Muscle of leg (tissue), 11 donors: Measurements from ENCODE around the gene GPRC5C. TPM values are rescaled to one million over a fixed set of nuclear protein-coding genes. Genes with fewer than 3 reads are reported as not detected.

ENCODE experiments used
- DNase-seq: peaks from one replicate; pipeline ENCODE4 v3.0.0; 2013
- H3K27ac ChIP-seq: one replicate; pipeline ENCODE4 v1.5.1; 2013; ENCODE audit warnings: mild to moderate bottlenecking, low read length, control low read depth
- H3K27me3 ChIP-seq: one replicate; pipeline ENCODE4 v1.6.1; 2013; ENCODE audit warnings: low read length; ENCODE audit not compliant: control insufficient read depth, insufficient read depth
- H3K36me3 ChIP-seq: one replicate; pipeline ENCODE4 v1.6.1; 2013; ENCODE audit warnings: low read length; ENCODE audit not compliant: control insufficient read depth, insufficient read depth
- H3K4me1 ChIP-seq: one replicate; pipeline ENCODE4 v1.6.1; 2013; ENCODE audit warnings: low read length; ENCODE audit not compliant: control insufficient read depth, insufficient read depth
- H3K4me3 ChIP-seq: one replicate; pipeline ENCODE4 v1.5.1; 2013; ENCODE audit warnings: low read length, control low read depth
- H3K9me3 ChIP-seq: replicated peaks from 2 replicates; pipeline ENCODE4 v1.6.1; 2013; ENCODE audit warnings: low read depth, low read length; ENCODE audit not compliant: control insufficient read depth
- WGBS: methylation state at CpG from one replicate; pipeline ENCODE4 v1.1.5; 2013; ENCODE audit warnings: missing lambda C conversion rate; ENCODE audit not compliant: insufficient coverage; 5-methylcytosine and 5-hydroxymethylcytosine counted together
- polyA plus RNA-seq, 8 donors: library from polyadenylated mRNA; unstranded; fragments of 120-200 nt; gene quantifications; one replicate each; pipeline versions ENCODE4 v1.2.1 to v1.2.3, GENCODE V29; 2013; ENCODE audit warnings: inconsistent platforms in 1 of 8, low replicate concordance in 1 of 8; ENCODE audit not compliant: insufficient read length in 8 of 8, insufficient read depth in 1 of 8
- total RNA-seq: library from RNA; stranded (reverse); fragments of 120-200 nt; gene quantifications from one replicate; pipeline ENCODE4 v1.2.4, GENCODE V29; 2013

GPRC5C gene
- total and polyA plus RNA-seq, 9 donors: 16.2 to 56.0 (median 34.4) TPM

DNA sequence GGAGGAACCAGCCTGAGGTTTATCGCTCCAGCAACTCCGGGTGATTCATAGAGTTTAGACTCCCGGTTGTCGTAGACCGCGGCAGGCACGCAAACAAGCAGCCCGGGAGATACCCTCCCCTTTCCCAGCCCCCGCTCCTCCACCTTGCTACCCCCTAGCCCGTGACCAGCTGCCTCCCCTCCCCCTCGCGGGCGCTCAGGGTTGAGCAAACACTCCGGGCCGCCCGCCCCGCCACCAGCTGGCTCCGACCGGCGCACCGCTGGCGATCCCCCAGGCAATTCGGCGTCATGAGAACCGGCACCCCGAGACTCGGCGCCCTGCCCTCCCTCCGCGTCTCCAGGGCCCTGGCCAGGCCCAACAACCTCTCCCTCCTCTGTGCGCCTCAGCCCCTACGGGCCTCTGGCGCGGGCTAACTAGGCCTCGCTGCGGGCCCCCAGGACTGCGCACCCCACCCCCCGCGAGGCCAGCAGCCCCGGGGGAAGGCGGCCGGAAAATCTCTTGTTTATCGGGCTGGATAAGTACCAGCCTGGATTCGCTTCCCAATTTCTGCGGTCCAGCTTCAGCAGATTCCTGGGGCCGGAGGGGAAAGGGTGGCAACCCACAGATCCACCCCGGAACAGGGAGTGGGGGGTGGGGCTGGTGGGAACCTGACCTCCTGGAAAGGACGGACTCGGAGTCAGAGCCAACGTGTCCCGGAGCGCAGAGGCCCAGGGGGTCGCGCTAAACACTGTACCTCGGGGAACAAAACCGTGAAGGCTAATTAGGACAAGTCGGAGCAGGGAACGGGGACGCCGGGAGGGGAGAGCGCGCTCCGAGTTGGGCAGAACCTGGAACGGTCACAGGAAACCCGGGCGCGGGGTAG is 951 bp upstream of the GPRC5C start:
- WGBS: under 1% methylated on average over 61 of the region's 67 CpGs
- H3K4me3 ChIP-seq: peak overlapping the region; percentile 71
- H3K4me1 ChIP-seq: peaks cover 59% of the 10 kb centered on the region
- H3K9me3 ChIP-seq: no peaks in the 10 kb centered on the region
- peak; percentile 67 for DNase-seq
- peak overlapping the region; percentile 86 for H3K27ac ChIP-seq
- H3K36me3 ChIP-seq: no peaks in the 10 kb centered on the region
- peaks cover 26% of the 10 kb centered on the region for H3K27me3 ChIP-seq

DNA sequence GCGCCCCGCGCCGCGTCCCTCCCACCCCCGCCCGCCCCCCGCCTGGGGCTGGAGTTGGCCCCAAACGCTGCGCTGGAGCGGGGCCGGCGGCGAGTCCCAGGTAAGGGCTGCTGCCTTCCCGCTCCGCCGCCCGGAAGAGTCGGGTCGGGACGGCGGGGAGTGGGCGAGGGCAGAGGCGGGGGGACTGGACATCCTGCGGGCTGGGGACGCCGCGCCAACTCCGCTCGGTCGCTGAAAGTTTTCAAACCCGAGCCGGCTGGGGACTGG is 469 bp downstream of the GPRC5C start:
- Histone ChIP-seq H3K27ac (no peak overlapping the region), H3K4me3 (peak overlapping the region; percentile 71), H3K27me3 (peaks cover 26% of the 10 kb centered on the region), H3K36me3 (no peaks in the 10 kb centered on the region), H3K9me3 (peaks cover under 1% of the 10 kb centered on the region), H3K4me1 (peaks cover 58% of the 10 kb centered on the region)
- 1% methylated on average over 32 of the region's 33 CpGs for WGBS
- DNase-seq: no peak

DNA sequence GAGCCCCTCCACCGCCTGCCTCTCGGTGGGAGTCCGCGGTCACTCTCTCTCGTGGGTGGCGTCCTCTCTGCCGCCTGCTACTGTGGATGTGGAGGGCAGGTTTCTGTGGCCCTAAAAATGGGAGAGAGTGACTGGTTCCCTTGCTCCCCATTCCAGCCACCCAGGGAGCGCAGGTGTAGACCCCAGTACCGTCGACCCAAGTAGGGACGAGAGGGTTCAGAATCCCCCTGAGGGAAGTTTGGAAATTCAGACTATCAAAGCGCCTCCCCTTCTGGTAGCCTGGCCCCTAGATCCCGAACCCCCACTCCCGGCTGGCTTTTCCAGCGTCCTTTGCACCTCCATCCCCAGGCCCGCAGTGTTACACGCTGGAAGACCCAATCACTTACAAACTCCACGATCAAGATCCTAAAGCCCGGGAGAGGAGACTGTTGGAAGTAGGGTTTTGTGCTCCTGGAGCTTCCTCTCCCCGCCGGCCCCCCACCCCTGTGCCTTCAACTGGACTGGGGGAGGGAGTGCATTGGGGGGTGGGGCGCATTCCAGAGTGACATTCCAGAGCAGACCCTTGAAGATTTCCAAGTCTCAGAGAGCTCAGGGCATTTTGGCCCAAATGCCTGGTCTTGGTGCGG is 991 bp downstream of the GPRC5C start:
- no peak for DNase-seq
- Histone ChIP-seq H3K27me3 (peaks cover 26% of the 10 kb centered on the region), H3K9me3 (peaks cover 5% of the 10 kb centered on the region), H3K27ac (peak overlapping the region; percentile 8), H3K4me1 (peaks cover 53% of the 10 kb centered on the region), H3K36me3 (no peaks in the 10 kb centered on the region), H3K4me3 (peak overlapping the region; percentile 71)
- WGBS: 0% methylated on average over 3 of the region's 23 CpGs

DNA sequence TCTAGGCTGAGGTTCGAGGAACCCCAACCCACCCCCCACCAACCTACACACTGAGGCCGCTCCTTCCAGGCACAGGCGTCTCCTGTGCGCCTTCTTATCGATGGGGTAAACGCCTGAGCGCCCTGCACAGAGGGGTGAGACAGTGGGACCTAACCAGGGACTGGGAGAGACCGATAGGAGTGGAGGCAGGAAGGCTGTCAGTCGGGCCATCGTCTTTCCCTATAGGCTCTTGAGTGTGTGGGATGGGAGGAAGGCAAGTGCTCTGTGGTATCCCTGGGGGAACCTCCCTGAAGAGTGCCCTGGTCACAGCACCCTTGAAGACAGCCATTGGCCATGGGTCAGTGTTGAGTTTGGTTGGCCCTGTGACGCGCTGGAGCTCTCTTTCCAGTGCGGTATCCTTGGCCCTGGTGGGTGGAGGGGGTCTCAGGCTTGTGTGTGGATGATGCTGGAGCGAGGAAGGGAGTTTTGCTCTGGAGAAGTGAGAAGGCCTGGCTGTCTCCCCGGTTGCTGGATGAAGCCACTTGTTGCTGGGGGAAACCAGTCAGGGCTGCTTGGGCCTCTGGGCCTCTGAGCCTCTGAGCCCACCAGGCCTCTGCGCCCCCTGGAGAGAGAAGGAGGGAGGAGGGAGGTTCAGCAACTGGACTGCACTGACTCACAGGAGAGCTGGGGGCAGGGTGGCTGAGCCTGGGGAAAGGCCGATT is 1.7 kb downstream of the GPRC5C start:
- Histone ChIP-seq H3K9me3 (peaks cover 6% of the 10 kb centered on the region), H3K27ac (peak overlapping the region; percentile 31), H3K4me1 (peaks cover 53% of the 10 kb centered on the region), H3K4me3 (no peak overlapping the region), H3K36me3 (no peaks in the 10 kb centered on the region), H3K27me3 (peaks cover 26% of the 10 kb centered on the region)
- no peak for DNase-seq
- 54% methylated on average over 15 of the region's 17 CpGs for WGBS

DNA sequence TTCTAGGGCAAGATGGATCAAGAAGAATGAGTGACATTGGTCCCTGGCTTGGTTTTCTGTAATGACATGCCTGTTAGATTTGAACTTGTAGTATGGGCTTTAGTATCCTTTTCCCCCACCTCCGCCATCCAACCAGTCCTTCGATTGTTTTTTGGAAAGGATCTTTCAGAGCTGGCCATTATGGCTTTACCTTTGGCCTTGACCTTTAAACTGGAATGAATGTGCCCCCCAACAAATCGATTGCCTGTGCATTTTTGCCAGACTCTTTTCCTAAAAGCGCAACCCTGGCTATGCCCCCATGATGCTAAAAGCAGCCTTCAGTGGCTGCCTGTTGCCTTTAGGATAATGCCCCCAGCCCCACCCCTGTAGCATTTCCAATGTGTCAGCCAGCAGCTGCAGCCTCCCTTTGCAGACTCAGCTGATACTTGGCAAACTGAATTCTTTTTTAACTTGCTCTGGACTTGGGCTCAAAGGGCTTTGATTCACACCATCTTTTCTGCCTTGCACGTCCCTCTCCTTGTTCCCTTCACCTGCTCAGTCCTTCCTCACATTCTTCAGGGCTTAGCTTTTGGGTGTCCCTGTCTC is 4.0 kb downstream of the GPRC5C start:
- Histone ChIP-seq H3K27me3 (peaks cover 18% of the 10 kb centered on the region), H3K9me3 (peaks cover 6% of the 10 kb centered on the region), H3K4me3 (no peak overlapping the region), H3K36me3 (peaks cover 10% of the 10 kb centered on the region), H3K27ac (peak overlapping the region; percentile 69), H3K4me1 (peaks cover 41% of the 10 kb centered on the region)
- WGBS: 84% methylated on average over 4 of the region's 5 CpGs
- DNase-seq: peak; percentile 62

DNA sequence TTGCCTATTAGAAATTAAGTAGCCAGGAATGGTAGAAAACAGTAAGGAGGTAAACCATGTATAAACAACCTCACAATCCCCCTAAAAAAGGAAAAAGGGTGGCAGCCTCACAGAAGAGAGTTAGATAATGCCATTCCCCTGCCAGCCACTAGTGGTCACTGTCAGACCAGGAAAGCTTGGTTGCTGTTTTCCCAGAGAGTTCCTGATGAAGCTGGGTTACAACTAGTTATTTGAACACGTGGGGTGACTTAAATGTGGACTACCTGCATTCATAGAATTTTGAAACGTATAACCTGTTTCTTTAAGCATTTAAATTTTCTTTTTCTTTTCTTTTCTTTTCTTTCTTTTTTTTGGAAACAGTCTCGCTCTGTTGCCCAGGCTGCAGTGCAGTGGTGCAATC is 5.8 kb downstream of the GPRC5C start:
- Histone ChIP-seq H3K4me3 (no peak overlapping the region), H3K27ac (no peak overlapping the region), H3K27me3 (peaks cover 3% of the 10 kb centered on the region), H3K36me3 (peaks cover 13% of the 10 kb centered on the region), H3K4me1 (peaks cover 37% of the 10 kb centered on the region), H3K9me3 (peaks cover 6% of the 10 kb centered on the region)
- no peak for DNase-seq
- 94% methylated on average over 2 of the region's 3 CpGs for WGBS

DNA sequence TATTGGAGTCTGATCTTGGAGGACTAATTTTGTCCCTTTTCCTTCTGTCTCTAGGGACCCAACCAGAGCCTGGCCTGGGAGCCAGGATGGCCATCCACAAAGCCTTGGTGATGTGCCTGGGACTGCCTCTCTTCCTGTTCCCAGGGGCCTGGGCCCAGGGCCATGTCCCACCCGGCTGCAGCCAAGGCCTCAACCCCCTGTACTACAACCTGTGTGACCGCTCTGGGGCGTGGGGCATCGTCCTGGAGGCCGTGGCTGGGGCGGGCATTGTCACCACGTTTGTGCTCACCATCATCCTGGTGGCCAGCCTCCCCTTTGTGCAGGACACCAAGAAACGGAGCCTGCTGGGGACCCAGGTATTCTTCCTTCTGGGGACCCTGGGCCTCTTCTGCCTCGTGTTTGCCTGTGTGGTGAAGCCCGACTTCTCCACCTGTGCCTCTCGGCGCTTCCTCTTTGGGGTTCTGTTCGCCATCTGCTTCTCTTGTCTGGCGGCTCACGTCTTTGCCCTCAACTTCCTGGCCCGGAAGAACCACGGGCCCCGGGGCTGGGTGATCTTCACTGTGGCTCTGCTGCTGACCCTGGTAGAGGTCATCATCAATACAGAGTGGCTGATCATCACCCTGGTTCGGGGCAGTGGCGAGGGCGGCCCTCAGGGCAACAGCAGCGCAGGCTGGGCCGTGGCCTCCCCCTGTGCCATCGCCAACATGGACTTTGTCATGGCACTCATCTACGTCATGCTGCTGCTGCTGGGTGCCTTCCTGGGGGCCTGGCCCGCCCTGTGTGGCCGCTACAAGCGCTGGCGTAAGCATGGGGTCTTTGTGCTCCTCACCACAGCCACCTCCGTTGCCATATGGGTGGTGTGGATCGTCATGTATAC is 8.0 kb downstream of the GPRC5C start:
- H3K4me1 ChIP-seq: peaks cover 44% of the 10 kb centered on the region
- WGBS: 86% methylated on average over 30 of the region's 31 CpGs

DNA sequence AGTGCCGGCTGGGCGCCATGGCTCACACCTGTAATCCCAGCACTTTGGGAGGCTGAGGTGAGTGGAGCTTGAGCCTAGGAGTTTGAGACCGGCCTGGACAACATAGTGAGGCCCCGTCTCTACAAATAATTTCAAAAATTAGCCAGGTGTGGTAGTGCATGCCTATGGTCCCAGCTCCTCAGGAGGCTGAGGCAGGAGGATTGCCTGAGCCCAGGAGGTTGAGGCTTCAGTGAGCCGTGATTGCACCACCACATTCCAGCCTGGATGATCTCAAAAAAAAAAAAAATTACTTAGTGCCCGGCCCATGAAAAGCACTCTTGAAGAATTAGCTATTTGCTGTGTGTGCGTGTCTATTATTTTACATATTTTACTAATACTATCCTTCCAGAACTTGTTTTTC is 9.6 kb downstream of the GPRC5C start:
- Histone ChIP-seq H3K4me1 (peaks cover 42% of the 10 kb centered on the region), H3K27ac (no peak overlapping the region), H3K4me3 (no peak overlapping the region), H3K9me3 (peaks cover 6% of the 10 kb centered on the region), H3K27me3 (no peaks in the 10 kb centered on the region), H3K36me3 (peaks cover 13% of the 10 kb centered on the region)
- DNase-seq: no peak
- WGBS: 96% methylated on average over 3 of the region's 7 CpGs

More for the DNA sequence above, 8.0 kb downstream of the GPRC5C start:
- Histone ChIP-seq H3K27ac (no peak overlapping the region), H3K36me3 (peaks cover 13% of the 10 kb centered on the region), H3K9me3 (peaks cover 6% of the 10 kb centered on the region), H3K27me3 (no peaks in the 10 kb centered on the region), H3K4me3 (no peak overlapping the region)
- DNase-seq: no peak

DNA sequence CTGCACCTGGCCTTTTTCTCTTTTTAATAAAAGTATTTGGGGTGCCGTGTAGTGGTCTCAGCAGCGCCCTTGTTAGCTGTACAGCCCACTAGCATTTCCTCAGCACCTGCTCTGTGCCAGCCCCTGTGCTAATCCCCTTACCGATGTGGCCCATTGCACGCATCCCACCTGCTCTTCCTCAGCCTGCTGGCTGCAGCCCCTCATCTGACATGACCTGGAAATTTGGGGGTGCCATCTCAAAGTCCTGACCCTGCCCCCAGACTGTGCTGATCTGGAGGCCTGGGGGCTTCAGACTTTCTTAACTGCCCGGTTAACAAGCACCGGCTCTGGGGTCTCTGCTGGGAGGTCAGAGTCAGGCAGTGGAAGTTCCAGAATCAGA is 10.4 kb downstream of the GPRC5C start:
- DNase-seq: no peak
- H3K27ac ChIP-seq: peak overlapping the region; percentile 85
- WGBS: 78% methylated on average over 4 of the region's 6 CpGs
- no peaks in the 10 kb centered on the region for H3K27me3 ChIP-seq
- peaks cover 6% of the 10 kb centered on the region for H3K9me3 ChIP-seq
- peaks cover 19% of the 10 kb centered on the region for H3K36me3 ChIP-seq
- peaks cover 47% of the 10 kb centered on the region for H3K4me1 ChIP-seq
- H3K4me3 ChIP-seq: no peak overlapping the region
